HCT116 (cell line): Measurements from ENCODE around the gene DHCR24. TPM values are rescaled to one million over a fixed set of nuclear protein-coding genes. Genes with fewer than 3 reads are reported as not detected.

Experiments
- ATAC-seq: fragments of 200-7000 bp; cut with Tn5 transposase; 2 replicates; pipeline ENCODE4 v1.9.1; 2020; ENCODE audit warnings: mild to moderate bottlenecking, moderate library complexity
- BruUV-seq: library from RNA; stranded (reverse); fragments of 400-500 nt; replicated peaks from 2 replicates; lab custom pipeline; 2021; lab: Mats Ljungman, UMichigan
- CTCF ChIA-PET: fragments of 300-600 bp; sonication (Branson Sonifier 250); formaldehyde crosslinking; loops from one replicate; lab custom pipeline; 2021; ENCODE audit warnings: antibody characterized with exemption; lab: Charles Lee
- POLR2A ChIA-PET: fragments of 300-600, 350-600 bp; sonication (Branson Sonifier 250); formaldehyde crosslinking; loops from one replicate; lab custom pipeline; 2021; ENCODE audit warnings: antibody characterized with exemption; lab: Charles Lee
- RAD21 ChIA-PET, 2 experiments: fragments of 300-600 bp; sonication (Branson Sonifier 250); formaldehyde crosslinking; loops; one replicate each; lab custom pipeline; 2023; ENCODE audit warnings: low total read pairs in 2 of 2; ENCODE audit not compliant: uncharacterized antibody in 2 of 2, unreplicated experiment in 2 of 2, low non-redundant PET in 1 of 2; lab: Charles Lee
- DNase-seq: peaks from one replicate; pipeline ENCODE4 v3.0.0-alpha.2; 2010; ENCODE audit warnings: low read depth, low spot score
- H2AFZ ChIP-seq: fragments of 200-600 bp; shearing (Covaris generic), sonication (generic); 2 replicates; pipeline ENCODE4 v1.6.1; 2017; ENCODE audit warnings: low read depth, mixed run types, mixed read lengths, antibody characterized with exemption, low read length; ENCODE audit not compliant: poor library complexity, severe bottlenecking
- H3K27ac ChIP-seq: 2 replicates; pipeline ENCODE4 v1.5.1; 2012; ENCODE audit warnings: low read depth, low read length
- H3K27me3 ChIP-seq: fragments of 200-600 bp; sonication (generic); 2 replicates; pipeline ENCODE4 v1.6.1; 2016; ENCODE audit warnings: mixed run types, low read length, mixed read lengths; ENCODE audit not compliant: insufficient read depth
- H3K36me3 ChIP-seq, 2 experiments: fragments of 200-500 bp in 1 of 2; fragments of 200-600 bp in 1 of 2; sonication (Bioruptor generic) in 1 of 2; sonication (generic) in 1 of 2; 2 replicates each; pipeline versions ENCODE4 v1.5.1 to v1.6.1; 2014 to 2016; ENCODE audit warnings: low read length in 2 of 2, inconsistent platforms in 1 of 2, mixed read lengths in 1 of 2, mixed run types in 1 of 2; ENCODE audit not compliant: insufficient read depth in 2 of 2, control insufficient read depth in 1 of 2
- H3K4me1 ChIP-seq, 2 experiments: fragments of 200-600 bp in 1 of 2; sonication (generic) in 1 of 2; 2 replicates each; pipeline versions ENCODE4 v1.5.1 to v1.6.1; 2012 to 2017; ENCODE audit warnings: low read length in 2 of 2, inconsistent platforms in 1 of 2, mild to moderate bottlenecking in 1 of 2, mixed read lengths in 1 of 2, mixed run types in 1 of 2, moderate library complexity in 1 of 2; ENCODE audit not compliant: insufficient read depth in 2 of 2, control insufficient read depth in 1 of 2
- H3K4me2 ChIP-seq: fragments of 200-600 bp; sonication (generic); 2 replicates; pipeline ENCODE4 v1.6.1; 2017; ENCODE audit warnings: mixed run types, low read length, mixed read lengths
- H3K4me3 ChIP-seq, 2 experiments: fragments of 200-600 bp in 1 of 2; sonication (generic) in 1 of 2; replicated peaks in 1 of 2; 2 replicates each; pipeline ENCODE4 v1.5.1; 2011 to 2016; ENCODE audit warnings: low read length in 2 of 2, control low read depth in 1 of 2, low read depth in 1 of 2, mild to moderate bottlenecking in 1 of 2, mixed read lengths in 1 of 2, mixed run types in 1 of 2
- H3K79me2 ChIP-seq: fragments of 200-600 bp; sonication (generic); 2 replicates; pipeline ENCODE4 v1.6.1; 2017; ENCODE audit warnings: mild to moderate bottlenecking, mixed run types, low read length, moderate library complexity, mixed read lengths; ENCODE audit not compliant: insufficient read depth
- H3K9ac ChIP-seq: fragments of 200-600 bp; sonication (generic); 2 replicates; pipeline ENCODE4 v1.6.1; 2016; ENCODE audit warnings: low read length, mixed read lengths
- H3K9me2 ChIP-seq: fragments of 200-600 bp; sonication (generic), shearing (Covaris generic); 2 replicates; pipeline ENCODE4 v1.6.1; 2017; ENCODE audit warnings: mixed run types, mild to moderate bottlenecking, moderate library complexity; ENCODE audit not compliant: insufficient read depth
- H3K9me3 ChIP-seq, 2 experiments: fragments of 200-500 bp in 1 of 2; fragments of 200-600 bp in 1 of 2; sonication (Bioruptor generic) in 1 of 2; sonication (generic) in 1 of 2; 2 replicates each; pipeline ENCODE4 v1.6.1; 2014 to 2017; ENCODE audit warnings: low read length in 2 of 2, mixed read lengths in 2 of 2, inconsistent platforms in 1 of 2, low read depth in 1 of 2, mild to moderate bottlenecking in 1 of 2, mixed run types in 1 of 2, moderate library complexity in 1 of 2; ENCODE audit not compliant: control insufficient read depth in 1 of 2, insufficient read depth in 1 of 2
- H4K20me1 ChIP-seq: fragments of 200-600 bp; sonication (generic), shearing (Covaris generic); 2 replicates; pipeline ENCODE4 v1.6.1; 2017; ENCODE audit warnings: mixed run types, mild to moderate bottlenecking, moderate library complexity; ENCODE audit not compliant: insufficient read depth
- ELF1 ChIP-seq: IDR thresholded peaks from 2 replicates; pipeline ENCODE4 v1.6.1; 2012; ENCODE audit warnings: low read depth, borderline replicate concordance
- EZH2phosphoT487 ChIP-seq: fragments of 200-600 bp; IDR thresholded peaks from 2 replicates; pipeline ENCODE4 v1.6.1; 2018; ENCODE audit warnings: antibody characterized with exemption, borderline replicate concordance
- POLR2AphosphoS5 ChIP-seq: IDR thresholded peaks from 2 replicates; pipeline ENCODE4 v1.6.1; 2011; ENCODE audit warnings: mild to moderate bottlenecking, low read depth, low read length, moderate library complexity
- SIN3A ChIP-seq: IDR thresholded peaks from 2 replicates; pipeline ENCODE4 v1.6.1; 2012; ENCODE audit warnings: low read depth
- SP1 ChIP-seq: IDR thresholded peaks from 2 replicates; pipeline ENCODE4 v1.6.1; 2012; ENCODE audit warnings: low read depth
- TCF7L2 ChIP-seq: IDR thresholded peaks from 2 replicates; pipeline ENCODE4 v1.7.0; 2011; ENCODE audit warnings: borderline replicate concordance, inconsistent platforms; ENCODE audit not compliant: insufficient read depth, insufficient read length; ENCODE audit errors: extremely low read depth
- YY1 ChIP-seq: IDR thresholded peaks from 2 replicates; pipeline ENCODE4 v1.6.1; 2011; ENCODE audit warnings: low read length, low read depth, moderate library complexity, mild to moderate bottlenecking; ENCODE audit not compliant: insufficient replicate concordance; ENCODE audit errors: extremely low read depth
- ZFX ChIP-seq: fragments of 450-650 bp; IDR thresholded peaks from 2 replicates; pipeline ENCODE4 v1.6.1; 2017
- intact Hi-C: fragments of 100-400 bp; cut with micrococcal nuclease; formaldehyde crosslinking; loops from 2 replicates; pipeline ENCODE4 v1.10.0; 2022
- total RNA-seq: library from RNA; stranded (reverse); gene quantifications from one replicate; pipeline ENCODE4 v1.2.1, GENCODE V29; 2021; ENCODE audit not compliant: unreplicated experiment
- TF ChIP-seq, protein P1 (sequence below): IDR thresholded peaks from 2 replicates; pipeline ENCODE4 v1.6.1; 2012
- TF ChIP-seq, protein P2 (sequence below), 3 experiments: fragments of 200-600 bp in 1 of 3; sonication (generic) in 1 of 3; IDR thresholded peaks in 2 of 3; conservative IDR thresholded peaks in 1 of 3; 2 replicates each; pipeline ENCODE4 v1.5.1; 2012 to 2017; ENCODE audit warnings: low read depth in 2 of 3, low read length in 2 of 3, antibody characterized with exemption in 1 of 3, borderline replicate concordance in 1 of 3, control low read depth in 1 of 3, mild to moderate bottlenecking in 1 of 3, mixed read lengths in 1 of 3, mixed run types in 1 of 3, moderate library complexity in 1 of 3; ENCODE audit not compliant: insufficient read depth in 1 of 3

The DHCR24 gene
- total RNA-seq, 1 experiment from 2014 or later, result 132 TPM

DNA sequence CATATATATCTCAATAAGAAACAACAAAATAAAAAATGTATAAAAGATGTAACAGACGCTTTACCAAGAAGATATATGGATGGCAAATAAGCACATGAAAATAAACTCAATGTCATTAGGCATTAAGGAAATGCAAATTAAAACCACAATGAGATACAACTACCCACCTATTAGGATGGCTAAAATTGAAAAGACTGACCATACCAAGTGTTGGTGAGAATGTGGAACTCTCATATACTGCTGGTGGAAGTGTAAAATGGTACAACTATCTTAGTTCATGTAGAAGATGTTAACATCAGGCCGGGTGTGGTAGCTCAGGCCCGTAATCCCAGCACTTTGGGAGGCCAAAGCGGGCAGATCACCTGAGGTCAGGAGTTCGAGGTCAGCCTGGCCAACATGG, 43.5 kb downstream of the DHCR24 start:
- ChIA-PET RAD21 (no interaction called here), POLR2A (no interaction called here), CTCF (no interaction called here)
- intact Hi-C loops, result no loop called here
- H2AFZ ChIP-seq, result no peak overlapping the region
- H3K79me2 ChIP-seq, result no peaks in the 10 kb centered on the region
- no peaks in the 10 kb centered on the region for H3K9me3 ChIP-seq
- TF ChIP-seq, protein P1, sequence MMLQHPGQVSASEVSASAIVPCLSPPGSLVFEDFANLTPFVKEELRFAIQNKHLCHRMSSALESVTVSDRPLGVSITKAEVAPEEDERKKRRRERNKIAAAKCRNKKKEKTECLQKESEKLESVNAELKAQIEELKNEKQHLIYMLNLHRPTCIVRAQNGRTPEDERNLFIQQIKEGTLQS, result no peak
- TF ChIP-seq ELF1 (no peak), ZFX (no peak), TCF7L2 (no peak), SIN3A (no peak), YY1 (no peak), SP1 (no peak), EZH2phosphoT487 (no peak), POLR2AphosphoS5 (no peak)
- TF ChIP-seq, protein P2, sequence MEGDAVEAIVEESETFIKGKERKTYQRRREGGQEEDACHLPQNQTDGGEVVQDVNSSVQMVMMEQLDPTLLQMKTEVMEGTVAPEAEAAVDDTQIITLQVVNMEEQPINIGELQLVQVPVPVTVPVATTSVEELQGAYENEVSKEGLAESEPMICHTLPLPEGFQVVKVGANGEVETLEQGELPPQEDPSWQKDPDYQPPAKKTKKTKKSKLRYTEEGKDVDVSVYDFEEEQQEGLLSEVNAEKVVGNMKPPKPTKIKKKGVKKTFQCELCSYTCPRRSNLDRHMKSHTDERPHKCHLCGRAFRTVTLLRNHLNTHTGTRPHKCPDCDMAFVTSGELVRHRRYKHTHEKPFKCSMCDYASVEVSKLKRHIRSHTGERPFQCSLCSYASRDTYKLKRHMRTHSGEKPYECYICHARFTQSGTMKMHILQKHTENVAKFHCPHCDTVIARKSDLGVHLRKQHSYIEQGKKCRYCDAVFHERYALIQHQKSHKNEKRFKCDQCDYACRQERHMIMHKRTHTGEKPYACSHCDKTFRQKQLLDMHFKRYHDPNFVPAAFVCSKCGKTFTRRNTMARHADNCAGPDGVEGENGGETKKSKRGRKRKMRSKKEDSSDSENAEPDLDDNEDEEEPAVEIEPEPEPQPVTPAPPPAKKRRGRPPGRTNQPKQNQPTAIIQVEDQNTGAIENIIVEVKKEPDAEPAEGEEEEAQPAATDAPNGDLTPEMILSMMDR (IDR thresholded peaks at IDR 0.05 in 2 of 3, conservative IDR thresholded peaks at IDR 0.05 in 1 of 3; ENCODE audit: borderline replicate concordance in 1 of 3, insufficient read depth in 1 of 3, low read depth in 2 of 3, low read length in 2 of 3), result no peak
- no peak overlapping the region for H3K27ac ChIP-seq
- no peaks in the 10 kb centered on the region for H3K9me2 ChIP-seq
- no peaks in the 10 kb centered on the region for H3K4me1 ChIP-seq
- no peak overlapping the region for H3K4me2 ChIP-seq
- H3K9ac ChIP-seq, result no peak overlapping the region
- H3K4me3 ChIP-seq, result no peak overlapping the region
- H3K36me3 ChIP-seq, result no peaks in the 10 kb centered on the region
- no peaks in the 10 kb centered on the region for H3K27me3 ChIP-seq
- DNase-seq, result no peak
- no peaks in the 10 kb centered on the region for H4K20me1 ChIP-seq
- no peak for ATAC-seq
- no TSS peak for BruUV-seq
